NCI-H2081 treated with DMSO at 0.1 percent for 48 hours (cell line): ENCODE measurements around the gene FBXO5.
"Not testable (repeated sequence)": the region's sequence is repeated elsewhere in the genome, so short reads cannot be mapped to it uniquely, and the experiment has no call there.

Source experiments
- DNase-seq: peaks from one replicate; lab custom pipeline; 2025; lab: John Stamatoyannopoulos, UW

The FBXO5 gene

GRCh38 chr6:152986978-152987377 is 4.1 kb upstream of the FBXO5 start:
- DNase-seq = no peak

- not testable (repeated sequence) for DNase-seq
These were observed 2.5 kb upstream of the FBXO5 start for GRCh38 chr6:152985300-152985699.

DNA sequence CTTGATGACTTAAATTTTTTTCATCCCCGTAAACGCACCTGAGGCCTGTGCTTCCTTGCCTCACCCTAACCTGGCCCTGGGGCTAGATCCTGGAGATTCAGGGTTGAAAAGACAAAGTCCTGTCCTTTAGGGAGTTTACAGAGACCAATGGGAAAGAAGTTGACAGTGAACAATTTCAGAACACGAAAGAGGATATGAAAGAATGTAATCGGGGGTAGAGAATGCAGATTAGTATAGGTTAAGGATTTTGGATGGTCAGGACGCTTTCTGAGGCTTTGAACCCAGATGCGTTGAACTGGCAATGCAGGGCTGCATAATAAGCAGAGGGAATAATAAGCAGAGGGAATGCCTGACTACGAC is 1.7 kb upstream of the FBXO5 start:
- DNase-seq = no peak

DNA sequence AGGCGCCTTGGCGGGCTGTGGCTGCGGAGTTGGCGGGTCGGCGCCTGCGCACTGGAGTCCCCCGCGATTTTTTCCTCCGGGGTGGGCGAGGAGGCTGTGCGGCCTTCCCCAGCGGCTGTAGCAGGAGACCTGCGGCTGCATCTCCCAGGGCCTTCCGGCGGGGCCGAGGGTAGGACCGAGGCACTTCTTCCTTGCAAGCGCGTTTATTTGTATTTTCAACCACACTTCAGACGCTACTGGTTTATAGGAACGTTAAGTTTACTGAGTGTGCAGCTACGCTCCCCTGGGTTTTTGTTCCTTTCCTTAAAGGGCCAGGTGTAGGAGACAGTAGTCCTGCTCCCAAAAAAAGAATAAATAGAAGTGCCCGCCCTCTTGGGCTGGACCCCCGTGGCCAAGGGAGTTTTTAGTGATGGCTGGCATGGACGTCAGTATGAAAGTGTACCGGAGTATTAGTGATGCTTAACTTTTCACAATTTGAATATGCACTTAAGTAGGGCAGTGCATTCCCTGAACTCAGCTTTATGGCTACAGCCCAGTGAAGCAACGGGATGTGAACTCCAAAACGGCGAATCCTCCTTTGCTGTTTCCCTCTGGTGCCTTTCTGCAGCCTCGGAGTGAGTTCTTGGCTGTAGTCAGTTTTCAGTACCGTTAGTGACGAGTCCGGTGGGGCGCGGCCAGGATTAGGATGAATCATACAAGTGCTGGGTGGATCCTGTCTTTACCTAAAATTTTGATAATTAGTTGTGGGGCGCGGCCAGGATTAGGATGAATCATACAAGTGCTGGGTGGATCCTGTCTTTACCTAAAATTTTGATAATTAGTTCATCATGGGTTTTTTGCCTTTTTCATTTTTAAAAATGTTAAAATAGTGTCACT is 1.0 kb upstream of the FBXO5 start:
- DNase-seq = no peak

- no peak for DNase-seq
These were observed 595 bp downstream of the FBXO5 start for GRCh38 chr6:152981989-152982903.

DNA sequence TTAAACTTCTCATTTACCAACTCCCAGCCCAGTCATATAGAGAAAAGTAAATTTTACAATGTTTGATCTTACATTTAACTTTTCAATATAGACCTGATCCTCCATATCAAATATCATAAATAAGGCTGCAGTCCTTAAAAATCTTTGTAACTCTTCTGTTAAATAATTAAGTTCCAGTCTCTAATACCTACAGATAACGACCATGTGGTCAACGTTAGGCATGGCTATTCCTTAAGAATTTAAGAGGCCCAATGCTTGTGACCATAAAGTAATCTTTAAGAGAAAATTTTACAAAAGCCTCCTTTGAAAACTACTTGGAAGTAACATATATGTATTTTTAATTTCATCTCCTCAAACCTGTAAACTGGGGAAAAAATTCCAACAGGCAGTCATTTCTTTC is 1.6 kb downstream of the FBXO5 start:
- DNase-seq = no peak

DNA sequence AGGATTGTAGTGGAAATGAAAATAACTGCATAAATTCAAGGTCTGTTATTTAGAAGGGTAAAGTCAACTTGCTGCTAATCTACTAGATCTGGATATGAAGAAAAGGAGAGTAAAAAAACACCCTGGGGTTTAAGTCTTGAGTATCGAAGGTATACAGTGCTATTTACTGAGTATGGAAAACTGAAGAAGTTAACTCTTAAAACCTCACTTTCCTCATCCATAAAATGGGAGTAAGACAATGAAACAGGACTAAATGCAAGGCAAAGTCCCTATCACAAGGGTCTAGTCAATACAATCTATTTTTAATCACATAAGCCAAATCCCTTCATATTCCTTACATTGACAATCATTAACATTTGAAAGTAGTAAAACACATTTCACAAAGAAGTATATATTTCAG is 2.2 kb downstream of the FBXO5 start:
- DNase-seq = no peak

DNA sequence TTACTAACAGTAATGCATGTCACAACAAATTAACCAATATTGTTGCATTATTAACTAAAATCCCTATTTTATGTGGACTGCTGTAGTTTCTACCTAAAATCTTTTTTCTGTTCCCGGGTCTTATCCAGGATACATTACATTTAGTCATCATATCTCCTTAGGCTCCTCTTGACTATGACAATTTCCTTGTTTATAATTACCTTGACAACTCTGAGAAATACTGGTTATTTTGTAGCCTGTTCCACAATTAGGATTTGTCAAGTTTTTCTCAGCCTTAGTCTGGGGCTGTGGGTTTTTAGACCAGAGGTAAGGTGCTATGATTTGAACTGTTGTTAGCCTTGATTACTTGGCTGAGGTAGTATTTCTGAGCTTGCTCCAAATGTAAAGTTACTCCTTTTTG is 3.7 kb downstream of the FBXO5 start:
- no peak for DNase-seq

DNA sequence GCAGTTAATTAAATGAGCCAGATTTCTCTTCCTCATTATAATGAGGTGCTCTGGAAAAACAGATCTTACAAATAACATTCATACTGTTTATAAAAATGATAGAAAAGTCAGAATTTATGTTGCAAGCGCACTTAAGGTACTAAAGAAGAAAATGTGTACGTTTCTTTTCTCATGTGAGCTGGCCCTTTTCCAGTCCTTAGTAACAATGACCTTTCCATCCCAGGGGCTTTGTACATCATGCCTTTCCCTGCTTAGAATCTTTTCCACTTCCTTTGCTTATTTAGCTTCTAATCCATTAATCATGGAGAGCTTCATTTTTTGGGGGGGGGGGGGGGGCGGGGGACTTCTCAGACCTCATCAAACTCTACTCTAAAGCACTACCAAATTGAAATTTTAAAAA is 4.8 kb downstream of the FBXO5 start:
- no peak for DNase-seq

GRCh38 chr6:152977556-152977955 is 5.3 kb downstream of the FBXO5 start:
- DNase-seq = no peak

GRCh38 chr6:152976749-152977148 is 6.1 kb downstream of the FBXO5 start:
- no peak for DNase-seq

GRCh38 chr6:152975204-152975915 is 7.5 kb downstream of the FBXO5 start:
- DNase-seq = no peak

DNA sequence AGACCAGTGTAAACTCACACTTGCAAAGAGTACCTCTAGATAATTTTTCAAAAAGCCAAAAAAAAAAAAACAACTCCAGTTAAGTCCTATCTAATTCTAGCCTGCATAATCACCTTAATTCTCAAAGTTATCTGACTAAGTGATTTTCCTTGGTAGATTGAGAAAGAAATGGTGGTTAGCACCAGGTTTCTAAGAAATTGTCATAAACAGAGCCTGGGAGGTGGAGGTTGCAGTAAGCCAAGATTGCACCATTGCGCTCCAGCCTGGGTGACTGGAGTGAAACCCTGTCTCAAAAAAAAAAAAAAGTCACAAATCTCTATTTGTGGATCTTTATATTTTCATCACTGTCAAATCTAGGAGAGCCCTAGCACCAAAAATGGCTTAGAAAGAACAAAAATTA is 8.9 kb downstream of the FBXO5 start:
- DNase-seq = no peak

- DNase-seq = no peak
These were observed 13.0 kb downstream of the FBXO5 start for GRCh38 chr6:152969688-152970418.

DNA sequence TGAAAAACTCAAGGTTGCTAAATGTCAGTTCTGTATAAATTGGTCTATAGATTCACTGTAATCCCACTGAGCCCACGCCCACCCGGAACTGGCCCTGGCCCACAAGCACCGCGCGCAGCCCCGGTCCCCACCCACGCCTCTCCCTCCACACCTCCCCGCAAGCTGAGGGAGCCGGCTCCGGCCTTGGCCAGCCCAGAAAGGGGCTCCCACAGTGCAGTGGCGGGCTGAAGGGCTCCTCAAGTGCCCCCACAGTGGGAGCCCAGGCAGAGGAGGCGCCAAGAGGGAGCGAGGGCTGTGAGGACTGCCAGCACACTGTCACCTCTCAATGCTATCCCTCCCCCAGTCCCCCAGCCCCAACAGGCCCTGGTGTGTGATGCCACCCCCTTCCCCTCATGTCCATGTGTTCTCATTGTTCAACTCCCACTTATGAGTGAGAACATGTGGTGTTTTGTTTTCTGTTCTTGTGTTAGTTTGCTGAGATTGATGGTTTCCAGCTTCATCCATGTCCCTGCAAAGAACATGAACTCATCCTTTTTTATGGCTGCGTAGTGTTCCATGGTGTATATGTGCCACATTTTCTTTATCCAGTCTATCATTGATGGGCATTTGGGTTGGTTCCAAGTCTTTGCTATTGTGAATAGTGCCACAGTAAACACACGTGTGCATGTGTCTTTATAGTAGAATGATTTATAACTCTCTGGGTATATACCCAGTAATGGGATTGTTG is 16.5 kb downstream of the FBXO5 start:
- DNase-seq = not testable (repeated sequence)

- DNase-seq = no peak
These were observed 23.5 kb downstream of the FBXO5 start for GRCh38 chr6:152959333-152959732.

- no peak for DNase-seq
These were observed 25.0 kb downstream of the FBXO5 start for GRCh38 chr6:152957796-152958195.

DNA sequence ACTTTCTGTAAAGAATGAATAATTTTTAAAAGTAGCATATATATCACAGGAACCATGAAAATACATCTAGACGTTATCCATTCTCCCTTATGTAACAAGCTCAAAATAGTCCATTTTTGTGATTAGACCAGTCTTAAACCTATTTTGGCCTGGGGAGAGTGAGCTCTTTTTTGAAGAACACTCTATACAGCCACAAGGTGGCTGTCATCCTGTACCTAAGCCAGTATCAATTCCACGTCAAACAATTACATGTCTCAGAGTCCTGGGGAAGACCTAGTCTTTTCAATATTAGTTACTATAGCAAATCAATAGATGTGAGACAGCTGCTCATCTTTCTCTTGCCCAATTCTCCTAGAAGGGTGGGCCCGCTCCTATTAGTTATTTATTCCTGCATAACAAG is 28.4 kb downstream of the FBXO5 start:
- DNase-seq = no peak

DNA sequence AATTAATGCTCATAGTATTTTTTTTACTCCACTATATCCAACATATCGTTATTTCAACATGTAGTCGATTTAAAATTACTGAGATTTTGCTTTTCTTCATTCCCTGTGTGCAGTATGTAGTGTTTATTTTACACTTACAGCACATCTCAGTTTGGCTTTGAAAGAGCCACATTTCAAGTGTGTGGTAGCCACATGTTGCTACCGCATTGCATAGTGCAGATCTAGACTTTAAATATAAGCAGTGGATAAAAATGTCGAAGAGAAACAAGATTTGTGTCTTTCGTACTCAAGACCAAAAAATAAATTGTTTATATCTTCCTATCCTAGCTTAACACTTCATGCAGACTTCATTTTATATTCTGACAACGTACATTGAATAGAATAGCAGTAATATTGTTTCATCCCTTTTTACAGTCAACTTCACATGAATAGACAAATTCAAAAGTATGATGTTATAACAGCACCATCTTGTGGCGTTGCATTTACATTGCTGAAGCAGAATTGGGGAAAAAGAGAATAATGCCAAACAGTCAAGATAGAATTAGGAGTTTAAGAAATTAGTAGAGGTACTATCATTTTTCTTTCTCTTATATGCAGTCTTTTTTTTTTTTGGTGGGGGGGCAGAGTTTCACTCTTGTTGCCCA is 29.9 kb downstream of the FBXO5 start:
- no peak for DNase-seq

GRCh38 chr6:152952045-152952444 is 30.8 kb downstream of the FBXO5 start:
- DNase-seq = no peak

- DNase-seq = no peak
These were observed 32.6 kb downstream of the FBXO5 start for GRCh38 chr6:152950240-152950639.
